Stromal cell of bone marrow (primary cell): Measurements from ENCODE around the gene ATP1B4.
A peak's percentile ranks its signal among the peaks of the same experiment; 100 is the strongest.

Source experiments
- DNase-seq: peaks from one replicate; pipeline ENCODE4 v3.0.0-alpha.2; 2012; ENCODE audit warnings: low read depth

Gene ATP1B4

GRCh38 chrX:120377179-120377578 lies 15.3 kb downstream of the ATP1B4 start:
- no peak for DNase-seq

GRCh38 chrX:120377715-120378114 lies 15.8 kb downstream of the ATP1B4 start:
- no peak for DNase-seq

- DNase-seq = no peak
These were observed 16.7 kb downstream of the ATP1B4 start for GRCh38 chrX:120378570-120378969.

- no peak for DNase-seq
These were observed 18.2 kb downstream of the ATP1B4 start for GRCh38 chrX:120379937-120380681.

GRCh38 chrX:120380699-120381098 lies 18.8 kb downstream of the ATP1B4 start:
- DNase-seq = no peak

- DNase-seq = no peak
These were observed 39.4 kb downstream of the ATP1B4 start for GRCh38 chrX:120401301-120401700.

GRCh38 chrX:120402369-120402768 lies 40.5 kb downstream of the ATP1B4 start:
- DNase-seq = no peak

- DNase-seq = no peak
These were observed 44.7 kb downstream of the ATP1B4 start for GRCh38 chrX:120406638-120407037.

GRCh38 chrX:120408168-120408567 lies 46.3 kb downstream of the ATP1B4 start:
- DNase-seq = no peak

- DNase-seq = no peak
These were observed 57.6 kb downstream of the ATP1B4 start for GRCh38 chrX:120419463-120419862.

- peak; percentile 2 for DNase-seq
These were observed 64.7 kb downstream of the ATP1B4 start for GRCh38 chrX:120426599-120426998.

GRCh38 chrX:120428309-120428708 lies 66.4 kb downstream of the ATP1B4 start:
- DNase-seq = no peak

- no peak for DNase-seq
These were observed 68.1 kb downstream of the ATP1B4 start for GRCh38 chrX:120429776-120430540.
